Effector CD8-positive, alpha-beta T cell (primary cell): ENCODE data around the gene SLC25A51.
"Not testable (repeated sequence)": the region's sequence is repeated elsewhere in the genome, so short reads cannot be mapped to it uniquely, and the experiment has no call there.

Experiments used
- DNase-seq: peaks from one replicate; lab custom pipeline; 2025; lab: John Stamatoyannopoulos, UW

Gene SLC25A51

DNA sequence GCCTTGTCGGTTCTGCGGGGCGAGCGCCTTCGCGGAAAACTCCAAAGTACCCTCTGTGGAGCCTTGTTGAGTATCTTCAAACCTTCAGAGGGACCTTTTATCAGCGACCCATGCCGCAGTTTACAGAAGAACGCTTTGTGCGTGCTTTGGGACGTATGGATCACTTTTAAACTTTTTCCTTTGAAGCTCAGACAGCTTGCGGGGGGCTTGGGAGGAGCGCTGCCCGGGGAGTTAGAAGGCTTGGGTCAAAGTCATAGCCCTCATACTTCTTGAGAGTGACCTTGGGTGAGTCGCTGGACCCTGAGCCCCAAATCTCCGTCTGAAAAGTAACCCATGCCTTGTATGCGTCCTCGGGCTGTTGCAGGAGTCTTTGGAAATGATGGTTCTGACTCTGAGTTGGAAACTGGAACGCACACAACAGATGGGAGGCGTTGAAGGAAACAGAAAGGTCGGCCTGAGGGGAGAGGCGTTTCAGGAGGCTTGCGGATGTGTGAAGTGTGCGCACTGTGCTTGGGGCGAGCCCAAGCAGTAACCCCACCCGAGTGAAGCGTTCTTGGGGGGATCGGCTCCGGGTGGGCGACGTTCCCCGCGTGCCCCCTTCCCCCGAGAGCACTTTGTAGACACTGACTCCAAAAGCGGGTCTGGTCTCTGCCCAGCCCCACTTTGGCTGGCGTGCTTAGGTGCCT, 661 bp upstream of the SLC25A51 start:
- no peak for DNase-seq

DNA sequence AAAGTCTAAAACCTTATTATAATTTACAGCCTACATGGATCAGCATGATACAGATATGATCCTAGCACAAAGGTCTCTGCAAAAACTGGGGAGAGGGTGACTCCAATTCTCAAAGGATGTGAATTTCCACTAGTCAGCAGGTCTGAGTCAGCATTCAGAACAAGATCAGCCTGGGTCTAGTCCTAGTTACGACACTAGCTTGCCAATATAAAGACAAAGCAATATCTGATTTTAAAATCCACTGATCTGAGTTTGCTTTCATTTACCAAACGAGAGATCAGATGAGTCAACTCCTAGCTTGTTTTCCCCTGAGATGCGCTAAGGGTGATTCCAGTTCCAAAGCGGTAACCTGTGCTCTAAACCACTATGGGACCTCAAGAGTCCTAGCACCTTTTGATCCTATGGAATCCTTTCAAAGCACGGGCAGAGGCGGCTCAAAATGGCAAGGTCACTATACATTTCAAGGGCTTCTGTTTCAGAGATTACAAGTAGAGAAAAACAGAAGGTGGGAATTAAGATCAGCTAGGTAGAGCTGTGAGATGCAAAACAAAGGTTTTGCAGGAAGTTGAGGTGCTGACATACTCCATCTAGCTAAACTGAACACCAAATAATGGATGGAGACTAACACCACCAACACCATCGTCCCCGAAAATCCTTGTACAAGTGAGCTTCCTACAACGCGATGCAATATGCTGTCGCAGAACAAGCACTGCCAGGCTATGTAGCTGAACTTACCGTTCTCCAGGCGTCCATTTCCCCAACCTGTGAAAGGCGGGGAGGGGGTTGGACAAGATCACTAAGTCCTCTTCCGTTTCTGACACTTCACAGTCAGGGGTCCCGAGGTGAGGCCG, 906 bp downstream of the SLC25A51 start:
- no peak for DNase-seq

DNA sequence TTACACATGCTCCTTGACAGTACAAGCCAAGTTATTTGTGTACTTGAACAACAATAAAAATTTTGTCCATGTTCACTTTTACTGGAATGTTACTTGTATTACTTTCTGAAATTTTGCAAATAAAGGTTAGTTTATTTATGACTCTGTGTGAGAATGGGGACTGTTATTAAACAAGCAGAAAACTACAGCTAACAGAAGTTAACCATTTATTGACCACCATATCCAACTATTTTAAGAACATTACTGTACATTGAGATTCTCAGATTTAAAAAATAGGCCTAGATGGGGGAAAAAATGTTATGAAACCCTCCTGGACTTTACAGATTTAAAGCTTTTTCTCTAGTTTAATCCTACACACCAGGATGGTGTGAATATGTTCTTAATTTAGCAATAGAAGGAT, 1.8 kb downstream of the SLC25A51 start:
- no peak for DNase-seq

DNA sequence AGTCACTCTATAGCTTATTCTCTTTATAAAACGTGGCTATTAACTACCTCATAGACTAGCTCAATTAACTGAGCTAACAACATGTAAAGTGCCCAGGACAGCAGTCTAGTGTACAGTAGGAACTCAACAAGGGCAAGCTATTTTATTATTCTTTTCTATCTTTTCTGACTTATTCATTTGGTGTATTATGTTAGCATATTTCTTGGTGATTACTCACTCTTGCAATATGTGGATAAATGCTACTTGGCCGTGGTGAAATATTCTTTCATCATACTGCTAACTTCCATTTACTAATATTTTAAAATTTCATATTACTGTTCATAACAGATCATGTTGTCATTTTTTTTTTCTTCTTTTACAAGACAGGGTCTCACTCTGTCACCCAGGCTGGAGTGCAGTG, 4.9 kb downstream of the SLC25A51 start:
- DNase-seq: no peak

DNA sequence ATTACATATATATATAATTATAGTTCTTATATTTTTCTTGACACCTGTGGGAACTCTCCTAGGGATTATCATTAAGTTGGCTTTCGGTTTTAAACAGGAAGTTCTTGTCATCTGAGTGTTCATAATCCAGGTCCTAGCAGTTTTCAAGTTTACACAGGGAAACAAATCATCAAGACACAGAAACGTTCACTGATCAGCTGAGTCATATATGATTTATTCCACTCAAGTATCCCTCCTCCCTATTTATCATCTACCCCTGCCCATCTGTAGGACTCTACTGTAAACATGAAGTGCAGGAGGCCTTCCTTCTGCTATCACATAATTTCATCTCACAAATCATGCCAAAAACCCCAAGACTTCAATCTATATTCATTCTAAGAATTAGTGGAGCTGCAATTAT, 6.3 kb downstream of the SLC25A51 start:
- no peak for DNase-seq

DNA sequence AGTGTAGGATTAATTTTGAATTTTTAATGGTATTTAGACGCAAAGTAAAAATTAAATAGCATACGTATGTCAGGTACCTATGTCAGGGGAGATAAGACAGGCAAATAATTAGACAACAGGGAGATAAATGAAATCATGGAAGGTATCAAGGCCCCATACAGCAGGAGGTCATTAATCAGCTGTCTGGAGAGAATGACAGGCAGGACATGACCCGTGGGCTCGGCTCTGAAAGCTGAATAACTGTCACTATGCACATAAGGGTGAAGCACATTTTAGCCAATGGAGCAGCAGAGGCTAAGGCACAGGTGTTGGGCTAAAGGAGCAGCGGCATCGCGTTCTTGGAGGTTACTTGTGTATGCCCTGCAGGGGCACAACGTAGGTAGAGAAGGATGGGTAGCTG, 11.9 kb downstream of the SLC25A51 start:
- DNase-seq: no peak

DNA sequence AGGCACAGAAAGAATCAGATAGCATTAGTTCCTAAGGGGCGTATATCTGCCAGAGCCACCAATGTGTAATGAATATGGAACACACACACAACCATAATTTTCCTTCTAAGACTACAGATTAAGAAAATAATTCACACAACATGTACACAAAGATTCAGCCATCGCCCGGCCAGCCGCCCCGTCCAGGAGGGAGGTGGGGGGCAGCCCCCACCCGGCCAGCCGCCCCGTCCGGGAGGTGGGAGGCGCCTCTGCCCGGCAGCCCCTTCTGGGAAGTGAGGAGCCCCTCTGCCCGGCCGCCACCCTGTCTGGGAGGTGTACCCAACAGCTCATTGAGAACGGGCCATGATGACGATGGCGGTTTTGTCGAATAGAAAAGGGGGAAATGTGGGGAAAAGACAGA, 12.9 kb downstream of the SLC25A51 start:
- DNase-seq: not testable (repeated sequence)

DNA sequence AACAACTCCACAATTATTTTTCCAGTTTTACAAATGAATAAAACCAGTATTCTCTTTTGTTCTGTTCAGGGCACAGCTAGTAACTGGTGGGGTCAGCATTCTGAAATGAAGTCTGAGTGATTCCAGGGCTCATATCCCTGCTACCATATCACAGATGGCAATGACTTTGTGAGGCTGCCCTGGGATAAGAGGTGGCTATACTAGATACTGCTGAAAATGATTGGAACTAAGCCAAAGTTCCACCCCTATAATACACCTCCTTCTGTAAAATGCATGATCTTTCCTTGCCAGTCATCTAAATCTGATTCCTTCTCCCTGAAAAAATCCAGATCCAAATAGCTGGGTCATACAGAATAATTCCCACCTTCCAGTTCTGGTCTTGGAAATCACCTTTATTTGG, 14.4 kb downstream of the SLC25A51 start:
- DNase-seq: no peak

DNA sequence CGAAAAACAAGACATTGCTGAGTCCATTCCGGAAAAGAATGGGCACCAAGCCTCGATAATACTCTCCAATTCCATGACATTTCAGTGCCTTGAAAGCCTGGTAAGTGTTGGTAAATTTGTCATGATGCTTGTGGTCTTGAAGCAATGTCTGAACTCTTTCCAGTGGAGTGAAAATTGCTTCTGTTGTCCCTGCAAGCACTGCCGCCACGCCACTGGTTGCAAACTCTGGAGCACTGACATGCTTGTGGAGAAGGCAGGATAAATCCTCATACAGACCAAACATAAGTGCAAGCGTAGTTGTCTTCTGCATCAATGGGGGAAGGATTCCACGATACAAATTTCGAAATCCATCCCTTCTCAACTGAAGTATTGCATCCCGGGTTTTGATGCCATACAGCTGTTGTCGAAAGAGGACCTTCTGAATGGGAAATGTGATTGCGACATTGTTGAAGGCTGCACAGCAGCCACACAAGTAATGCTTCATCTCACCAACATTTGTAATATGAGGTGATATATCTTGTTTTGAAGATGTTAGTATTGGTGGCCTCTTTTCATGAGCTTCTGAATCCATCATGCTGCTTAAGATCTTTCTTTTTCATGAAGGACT, 15.8 kb downstream of the SLC25A51 start:
- DNase-seq: not testable (repeated sequence)

DNA sequence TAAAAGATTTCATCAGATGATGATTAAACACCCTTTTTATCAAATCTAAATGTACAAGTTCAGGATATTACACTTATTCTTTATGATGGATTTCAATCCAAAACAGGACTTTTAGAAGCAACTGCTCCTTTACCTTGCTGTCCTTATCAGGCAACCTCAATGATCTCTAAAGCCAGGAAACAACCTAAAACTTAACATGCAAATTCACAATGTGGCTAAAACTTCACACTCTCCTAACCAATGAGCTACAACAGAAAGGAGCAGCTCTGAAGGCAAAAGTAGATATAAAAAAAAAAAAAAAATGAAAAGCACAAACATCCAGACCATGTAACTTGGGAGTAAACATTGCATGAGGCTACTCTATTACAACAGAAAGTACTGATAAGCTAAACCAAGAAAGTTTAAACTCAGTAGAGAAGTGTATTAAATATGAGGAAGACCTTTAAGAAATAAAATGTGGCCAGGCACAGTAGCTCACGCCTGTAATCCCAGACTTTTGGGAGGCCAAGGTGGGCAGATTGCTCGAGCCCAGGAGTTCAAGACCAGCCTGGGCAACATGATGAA, 22.9 kb downstream of the SLC25A51 start:
- no peak for DNase-seq

DNA sequence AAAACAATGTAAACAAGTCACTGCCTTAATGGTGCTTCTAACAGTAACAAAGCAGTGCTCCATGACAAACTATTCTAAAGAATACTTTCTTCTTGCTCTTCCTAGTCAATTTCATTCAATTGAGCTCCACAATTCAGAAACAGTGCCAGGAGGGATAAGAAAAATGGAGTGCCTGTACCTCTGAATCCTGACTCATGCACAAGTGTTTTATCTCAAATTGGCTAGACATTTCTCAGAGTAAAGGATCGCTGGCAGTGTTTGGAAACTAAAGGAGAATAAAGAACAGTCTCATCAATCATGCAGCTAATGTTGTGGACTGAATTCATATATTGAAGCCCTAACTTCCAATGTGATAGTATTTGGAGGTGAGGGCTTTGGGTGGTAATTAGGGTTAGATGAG, 27.6 kb downstream of the SLC25A51 start:
- no peak for DNase-seq

DNA sequence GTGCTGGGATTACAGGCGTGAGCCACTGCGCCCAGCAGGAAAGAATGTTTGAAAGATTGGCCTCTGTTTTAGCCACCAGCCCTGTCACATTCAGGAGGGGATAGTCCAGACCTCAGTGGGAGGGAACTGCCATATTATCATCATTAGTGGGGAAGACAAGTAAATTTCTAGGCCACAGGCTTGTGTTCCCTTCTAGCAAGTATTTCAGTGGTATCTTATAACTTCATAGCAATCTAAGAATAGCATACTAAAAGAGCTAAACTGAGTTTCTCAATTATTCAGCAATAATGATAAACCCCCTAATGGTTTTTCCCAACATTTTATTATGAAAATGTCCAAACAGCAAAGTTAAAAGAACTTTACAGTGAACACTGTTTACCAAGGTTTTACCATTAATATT, 30.0 kb downstream of the SLC25A51 start:
- no peak for DNase-seq

DNA sequence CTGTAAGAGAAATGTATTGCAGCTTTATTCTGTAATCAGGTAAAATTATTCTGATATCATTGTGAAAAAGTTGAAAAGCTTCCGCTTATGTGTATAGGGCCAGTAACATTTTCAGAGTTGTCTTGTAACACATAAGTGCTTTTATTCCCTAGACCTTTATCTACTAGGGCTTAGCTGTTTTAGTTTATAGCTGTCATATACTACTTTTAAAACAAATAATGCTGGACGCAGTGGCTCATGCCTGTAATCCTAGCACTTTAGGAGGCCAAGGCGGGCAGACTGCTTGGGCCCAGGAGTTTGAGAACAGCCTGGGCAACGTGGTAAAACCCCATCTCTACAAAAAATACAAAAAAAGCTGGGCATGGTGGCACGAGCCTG, 33.1 kb downstream of the SLC25A51 start:
- DNase-seq: no peak

DNA sequence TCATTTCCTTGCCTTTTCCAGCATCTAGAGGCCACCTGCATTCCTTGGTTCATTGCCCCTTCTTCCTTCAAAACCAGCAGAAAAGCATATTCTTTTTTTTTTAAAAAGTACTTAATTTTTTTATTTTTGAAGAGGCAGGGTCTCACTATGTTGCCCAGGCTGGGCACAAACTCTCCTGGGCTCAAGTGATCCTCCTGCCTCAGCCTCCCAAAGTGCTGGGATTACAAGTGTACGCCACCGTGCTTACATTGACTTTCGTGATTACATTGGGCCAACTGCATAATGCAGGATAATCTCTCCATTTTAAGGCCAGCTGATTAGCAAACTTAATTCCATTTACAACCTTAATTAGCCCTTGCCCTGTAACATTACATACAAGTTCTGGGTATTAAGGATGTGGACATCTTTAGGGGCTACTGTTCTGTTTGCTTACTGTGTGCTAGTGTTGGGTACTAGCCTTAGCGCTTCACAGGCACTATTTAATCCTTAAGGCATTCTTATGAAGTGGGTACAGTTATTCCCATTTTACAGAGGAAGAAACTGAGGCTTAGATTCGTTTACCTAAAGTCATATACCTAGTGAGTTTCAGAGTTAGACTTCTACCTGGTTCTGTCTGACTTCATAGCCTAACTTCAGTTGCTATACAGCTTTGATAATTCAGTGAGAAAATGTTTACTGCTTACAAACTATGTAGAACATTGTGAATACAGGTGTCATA, 33.7 kb downstream of the SLC25A51 start:
- no peak for DNase-seq

DNA sequence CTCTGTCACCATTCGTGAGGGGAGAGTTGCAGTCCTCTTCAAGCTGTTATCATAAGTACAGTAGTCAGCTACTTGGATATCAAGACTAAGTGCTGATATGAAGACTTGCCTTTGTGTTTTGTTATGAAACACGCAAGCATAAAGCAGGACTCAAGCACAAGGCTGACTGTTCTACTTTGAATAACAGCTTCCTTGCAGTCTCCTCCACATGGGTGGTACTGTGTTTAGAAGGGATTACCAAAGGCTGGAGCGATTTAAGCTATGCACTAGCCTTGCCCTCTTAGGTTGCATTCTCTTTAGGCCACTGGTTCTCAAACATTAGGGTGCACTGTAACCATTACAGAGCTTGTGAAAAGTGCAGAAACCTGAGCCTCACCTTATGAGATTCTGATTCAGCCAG, 41.4 kb downstream of the SLC25A51 start:
- no peak for DNase-seq

DNA sequence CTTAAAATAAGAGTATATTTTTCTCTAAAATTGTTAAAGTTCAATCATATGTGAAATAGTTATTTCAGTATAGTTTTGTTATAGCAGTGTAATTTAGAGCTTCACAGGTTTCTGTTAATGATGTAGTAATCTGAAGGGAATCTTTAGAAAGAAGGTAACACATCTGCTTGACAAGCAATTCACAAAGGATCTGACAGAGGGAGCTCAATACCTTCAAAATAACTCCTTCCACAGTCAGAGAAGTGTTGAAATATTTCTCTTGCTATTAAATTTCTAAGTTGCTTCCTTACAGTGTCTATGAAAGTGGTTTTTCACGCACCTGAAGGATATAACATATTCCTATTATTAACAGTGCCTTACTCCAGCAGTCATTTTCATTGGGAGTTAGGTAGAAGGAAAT, 44.9 kb downstream of the SLC25A51 start:
- no peak for DNase-seq

DNA sequence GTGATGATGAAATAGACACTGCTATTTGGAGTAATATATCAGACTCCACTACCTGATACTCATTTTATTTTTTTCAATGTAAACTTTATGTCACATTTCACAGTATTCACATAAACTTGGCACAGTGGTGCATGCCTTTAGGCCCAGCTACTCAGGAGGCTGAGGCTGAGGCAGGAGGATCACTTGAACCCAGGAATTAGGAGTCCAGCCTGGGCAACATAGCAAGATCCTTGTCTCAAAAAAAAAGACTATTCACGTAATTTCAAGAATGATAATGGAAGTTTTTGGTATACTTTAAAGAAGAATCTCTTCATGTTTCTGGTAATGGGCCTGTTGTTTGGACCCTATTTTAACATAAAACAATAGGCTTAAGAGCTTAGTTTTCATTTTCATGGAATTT, 47.4 kb downstream of the SLC25A51 start:
- DNase-seq: no peak

DNA sequence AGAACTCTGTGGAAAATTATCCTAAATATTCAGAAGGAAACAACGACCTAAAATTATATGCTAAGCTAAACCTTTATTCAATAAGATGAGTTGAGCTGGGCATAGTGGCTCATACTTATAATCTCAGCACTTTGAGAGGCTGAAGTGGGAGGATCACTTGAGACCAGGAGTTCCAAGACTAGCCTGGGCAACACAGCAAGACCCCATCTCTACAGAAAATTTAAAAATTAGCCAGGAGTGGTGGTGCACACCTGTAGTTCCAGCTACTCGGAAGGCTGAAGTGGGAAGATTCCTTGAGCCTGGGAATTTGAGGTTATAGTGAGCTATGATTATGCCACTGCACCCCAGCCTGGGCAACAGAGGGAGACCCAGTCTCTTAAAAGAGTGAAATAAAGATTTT, 51.7 kb downstream of the SLC25A51 start:
- DNase-seq: no peak

DNA sequence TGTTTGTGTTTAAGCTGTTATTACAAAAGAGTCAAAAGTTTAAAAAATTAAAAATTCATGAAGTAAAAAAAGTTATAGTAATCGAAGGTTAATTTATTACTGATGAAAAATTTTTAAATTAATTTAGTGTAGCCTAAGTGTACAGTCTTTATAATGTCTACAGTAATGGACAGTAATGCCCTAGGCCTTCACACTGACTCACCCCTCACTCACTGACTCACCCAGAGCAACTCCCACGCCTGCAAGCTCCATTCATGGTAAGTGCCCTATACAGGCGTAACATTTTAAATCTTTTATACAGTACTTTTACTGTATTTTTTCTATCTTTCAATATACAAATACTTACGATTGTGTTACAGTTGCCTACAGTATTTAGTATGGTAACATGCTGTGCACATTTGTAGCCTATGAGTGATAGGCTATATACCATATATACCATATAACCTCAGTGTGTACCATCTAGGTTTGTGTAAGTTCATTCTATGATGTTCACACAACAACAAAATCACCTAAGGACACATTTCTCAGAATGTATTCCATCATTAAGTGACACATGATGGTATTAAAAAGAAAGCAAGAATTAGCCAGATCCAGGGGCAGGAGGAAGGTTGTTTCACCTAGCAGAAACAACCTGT, 63.2 kb downstream of the SLC25A51 start:
- no peak for DNase-seq

DNA sequence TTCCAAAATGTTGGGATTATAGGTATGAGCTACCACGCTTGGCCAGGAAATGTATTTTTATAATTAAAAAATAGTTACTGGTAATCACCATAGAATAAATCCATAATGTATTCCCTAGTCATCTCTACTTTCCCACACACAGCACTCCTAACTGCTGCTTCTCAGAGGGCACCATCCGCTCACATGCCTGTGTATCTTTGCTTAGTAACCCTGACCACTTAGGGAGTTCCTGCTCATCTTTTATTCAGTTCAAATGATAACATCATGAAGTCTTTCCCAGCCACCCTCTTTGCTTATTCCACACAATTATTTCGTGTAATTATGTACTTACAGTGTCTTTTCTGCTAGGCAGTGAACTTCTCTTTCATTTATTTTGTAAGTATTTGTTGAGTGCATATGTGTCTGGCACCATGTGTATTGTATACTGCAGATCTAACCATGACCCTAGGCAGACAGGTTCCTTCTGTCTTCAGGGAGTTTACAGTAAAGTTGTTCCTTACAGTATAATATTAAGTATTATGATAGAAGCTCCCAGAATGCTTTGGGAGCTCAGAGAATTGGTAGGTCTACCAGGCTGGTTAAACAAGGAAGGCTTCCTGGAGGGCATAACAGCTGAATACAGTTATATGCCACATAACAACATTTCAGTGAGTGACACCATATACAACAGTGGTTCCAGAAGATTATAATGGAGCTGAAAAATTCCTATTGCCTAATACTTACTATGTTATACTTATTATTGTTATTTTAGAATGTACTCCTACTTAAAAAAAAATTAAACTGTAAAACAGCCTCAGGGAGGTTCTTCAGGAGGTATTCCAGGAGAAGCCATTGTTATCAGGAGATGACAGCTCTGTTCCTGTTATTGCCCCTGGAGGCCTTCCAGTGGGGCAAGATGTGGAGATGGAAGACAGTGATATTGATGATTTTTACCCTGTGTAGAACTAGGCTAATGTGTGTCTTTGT, 64.1 kb downstream of the SLC25A51 start:
- no peak for DNase-seq
